GM18507 (cell line): ENCODE data around the gene UST.
"Not testable (repeated sequence)": the region's sequence is repeated elsewhere in the genome, so short reads cannot be mapped to it uniquely, and the experiment has no call there.

Experiments used
- DNase-seq: peaks from one replicate; pipeline ENCODE4 v3.0.0; 2011; ENCODE audit warnings: low read depth; ENCODE audit not compliant: insufficient read length; ENCODE audit errors: extremely low spot score
- FAIRE-seq: peaks from 2 replicates; lab custom pipeline; 2011; peaks lifted over from hg19 to GRCh38; lab: Jason Lieb, UNC

The UST gene

GRCh38 chr6:148956163-148956562 is 209.3 kb downstream of the UST start:
- FAIRE-seq, DNase-seq: not testable (repeated sequence)

DNA sequence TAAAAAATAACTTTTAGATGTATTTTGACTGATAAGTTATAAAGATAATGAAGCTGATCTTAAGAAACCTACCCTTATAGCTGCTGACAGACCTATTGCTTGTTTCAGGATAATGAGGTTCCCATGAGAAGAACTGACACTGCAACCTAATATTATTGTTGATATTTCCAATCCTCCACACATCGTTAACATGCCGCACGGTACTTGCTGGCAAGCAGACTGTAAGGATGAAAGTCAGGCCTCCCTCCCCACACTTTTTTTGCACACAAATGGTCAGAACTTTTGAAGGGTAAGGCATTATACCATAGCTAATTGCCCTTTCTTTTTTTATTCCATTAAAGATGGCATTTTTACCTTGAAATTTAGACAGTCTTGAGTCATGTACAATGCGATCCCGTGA is 210.9 kb downstream of the UST start:
- DNase-seq (no peak), FAIRE-seq (no peak)

GRCh38 chr6:148959008-148959407 is 212.2 kb downstream of the UST start:
- DNase-seq (no peak), FAIRE-seq (no peak)

DNA sequence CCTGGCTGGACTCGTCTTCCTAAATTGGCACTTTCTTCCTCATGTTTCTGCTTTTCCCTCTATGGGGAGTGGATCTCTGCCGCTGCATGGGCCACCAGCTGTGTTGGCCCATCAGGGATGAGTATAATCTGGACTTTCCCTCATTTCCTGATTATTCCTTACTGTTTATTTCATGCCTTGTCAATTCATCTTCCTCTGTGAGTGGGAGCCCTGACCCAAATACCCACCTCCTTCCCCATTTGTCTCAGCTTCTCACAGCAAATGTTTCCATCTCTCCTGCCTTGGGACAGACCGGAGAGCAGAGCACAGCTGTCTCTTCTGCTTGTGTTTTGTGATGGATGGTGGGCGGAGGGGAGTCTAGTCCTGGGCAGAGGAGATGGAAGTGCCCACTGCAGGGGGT is 212.7 kb downstream of the UST start:
- DNase-seq, result no peak
- no peak for FAIRE-seq

- FAIRE-seq (no peak), DNase-seq (no peak)
Measured at GRCh38 chr6:148962854-148963515, 216.2 kb downstream of the UST start.

GRCh38 chr6:148963738-148964137 is 216.9 kb downstream of the UST start:
- no peak for FAIRE-seq
- no peak for DNase-seq

DNA sequence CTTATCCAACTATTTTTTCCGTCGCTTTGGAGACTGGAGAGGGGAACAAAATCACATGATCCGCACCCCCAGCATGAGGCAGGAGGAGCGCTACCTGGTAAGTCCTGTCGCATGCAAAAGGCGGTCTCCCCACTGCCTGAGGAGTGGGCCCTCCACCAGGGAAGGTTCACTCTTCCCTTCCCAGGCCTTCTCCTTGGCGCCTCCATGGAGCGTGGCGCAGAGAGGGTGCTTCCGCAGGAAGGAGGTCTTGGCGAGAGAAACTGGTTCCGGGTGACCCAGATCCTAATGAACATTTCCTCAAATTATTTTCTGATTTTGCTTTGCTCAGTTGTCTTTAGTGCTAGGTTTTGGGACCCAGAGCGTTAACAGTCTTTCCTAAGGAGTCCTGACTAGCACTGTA is 217.6 kb downstream of the UST start:
- DNase-seq, result no peak
- FAIRE-seq, result no peak

DNA sequence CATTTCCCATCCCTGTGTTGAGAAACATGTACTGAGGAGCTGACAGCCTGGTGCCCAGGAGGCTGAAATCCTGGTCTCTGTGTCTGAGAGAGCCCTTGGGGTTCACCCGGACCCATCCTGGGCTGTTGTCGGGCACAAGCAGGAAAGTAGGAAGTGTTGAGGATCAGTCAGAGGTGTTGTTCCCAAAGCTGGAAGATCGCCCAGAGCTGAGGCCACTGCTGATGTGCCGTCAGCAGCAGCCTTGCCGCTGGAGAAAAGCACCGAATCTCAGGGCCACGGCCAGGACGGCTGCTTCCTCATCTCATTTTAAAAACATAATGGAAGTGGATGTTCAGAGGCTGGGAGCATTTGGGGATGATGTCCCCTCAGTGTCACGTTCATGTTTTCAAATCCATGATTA is 218.5 kb downstream of the UST start:
- FAIRE-seq (no peak), DNase-seq (no peak)

DNA sequence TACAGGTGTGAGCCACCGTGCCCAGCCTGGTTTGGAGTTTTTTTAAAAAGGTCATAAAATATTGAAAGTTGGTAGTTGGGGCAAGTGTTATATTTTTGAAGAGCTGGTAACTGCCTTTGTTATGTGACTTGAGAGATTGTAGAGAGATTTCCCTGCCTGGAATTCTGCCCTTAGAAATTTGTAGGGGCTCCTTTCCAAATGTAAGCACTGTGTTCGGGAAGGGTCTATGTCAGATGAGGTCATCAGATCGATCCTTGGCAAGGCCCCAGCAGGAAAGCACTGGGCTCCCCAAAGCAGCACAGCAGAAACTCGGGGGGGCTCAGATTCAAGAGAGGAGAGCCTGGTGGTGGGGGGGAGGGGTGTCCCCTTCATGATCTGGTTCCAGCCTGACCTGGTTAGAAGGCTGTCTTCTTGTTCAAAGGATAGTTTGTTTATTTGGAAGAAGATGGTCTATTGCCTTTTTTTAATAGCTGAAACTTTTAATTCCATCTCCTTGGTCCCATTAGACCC is 220.2 kb downstream of the UST start:
- FAIRE-seq, result no peak

GRCh38 chr6:148967541-148967956 is 220.7 kb downstream of the UST start:
- DNase-seq (no peak), FAIRE-seq (no peak)

More for the DNA sequence above, 220.2 kb downstream of the UST start:
- DNase-seq, result no peak

GRCh38 chr6:148968771-148969602 is 222.2 kb downstream of the UST start:
- no peak for DNase-seq

DNA sequence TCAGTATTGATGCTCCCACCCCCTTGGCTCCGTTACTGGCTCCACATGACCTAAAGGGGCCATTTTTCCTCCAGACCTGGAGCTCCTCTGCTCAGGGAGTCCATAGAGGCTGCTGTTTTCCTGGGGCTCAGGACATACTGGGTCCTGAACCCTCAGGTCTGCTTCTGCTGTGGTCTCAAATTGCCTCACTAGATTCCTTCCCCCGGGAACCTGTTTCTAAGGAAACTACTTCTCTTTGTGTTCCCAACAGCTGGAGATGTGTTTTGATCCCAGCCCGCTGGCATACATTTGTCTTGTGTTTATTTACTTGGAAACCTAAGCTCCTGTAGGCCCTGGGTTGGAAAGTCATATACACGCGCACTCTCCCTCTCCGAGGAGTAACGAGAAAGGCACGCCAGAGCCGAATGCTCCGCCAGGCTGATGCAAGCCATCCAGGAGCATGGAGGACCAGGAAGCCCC is 222.8 kb downstream of the UST start:
- DNase-seq, result no peak
- FAIRE-seq, result no peak

More at GRCh38 chr6:148968771-148969602, 222.2 kb downstream of the UST start:
- FAIRE-seq, result no peak

- FAIRE-seq, result no peak
- no peak for DNase-seq
Measured at GRCh38 chr6:148971031-148971927, 224.4 kb downstream of the UST start.

GRCh38 chr6:148972481-148972880 is 225.7 kb downstream of the UST start:
- DNase-seq, result peak; percentile 5
- no peak for FAIRE-seq

DNA sequence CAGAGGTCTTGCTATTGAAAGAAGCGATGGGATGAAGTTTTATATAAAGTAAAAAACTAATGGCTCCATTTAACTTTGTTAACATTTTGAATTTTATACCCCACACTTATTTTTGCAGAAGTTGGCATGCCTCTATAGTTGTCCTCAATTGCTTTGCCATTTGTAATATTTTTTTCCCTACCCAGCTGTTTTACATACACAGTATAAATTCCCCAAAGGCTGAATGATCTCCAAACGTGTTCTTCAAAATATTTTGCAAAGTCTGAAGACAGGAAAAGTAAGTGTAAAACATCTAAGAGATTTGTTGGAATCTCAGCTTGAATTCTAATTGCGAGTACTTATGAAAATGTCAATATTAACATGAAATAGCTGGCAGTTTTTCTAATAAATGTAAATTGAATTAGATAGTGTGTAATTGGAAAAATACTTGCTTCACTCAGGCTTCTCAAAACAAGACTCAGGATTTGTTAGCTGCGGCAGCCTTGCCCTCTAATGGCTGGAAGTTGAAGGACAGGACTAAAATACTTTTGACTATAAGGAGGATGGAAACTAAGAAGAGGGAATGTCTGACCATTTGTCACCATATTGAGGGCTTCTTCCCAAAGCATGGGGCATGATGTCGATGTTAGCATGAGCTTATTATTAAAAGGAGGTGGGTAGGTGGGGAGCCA is 226.8 kb downstream of the UST start:
- DNase-seq, result no peak
- no peak for FAIRE-seq

- DNase-seq, result no peak
- FAIRE-seq, result no peak
Measured at GRCh38 chr6:148974351-148974750, 227.5 kb downstream of the UST start.

- not testable (repeated sequence) for FAIRE-seq
Measured at GRCh38 chr6:148978298-148978697, 231.5 kb downstream of the UST start.

GRCh38 chr6:148979014-148979901 is 232.4 kb downstream of the UST start:
- DNase-seq, result no peak
- no peak for FAIRE-seq

More at GRCh38 chr6:148978298-148978697, 231.5 kb downstream of the UST start:
- DNase-seq, result not testable (repeated sequence)
